Measurements from ENCODE around the gene TBL3.

Gene TBL3

GRCh38 chr16:1965396-1966001 lies 6.4 kb upstream of the TBL3 start:
- no peak for DNase-seq

- DNase-seq = no peak
Measured at GRCh38 chr16:1966460-1966859, 5.4 kb upstream of the TBL3 start, which contains the start of gene RNF151. RNF151 (plus strand) TSS chr16:1966856; CDS start chr16:1966882, 26 bp downstream.

GRCh38 chr16:1968146-1968953 lies 3.5 kb upstream of the TBL3 start:
- no peak for DNase-seq

GRCh38 chr16:1972490-1972877 lies 631 bp downstream of the TBL3 start:
- DNase-seq = no peak

- no peak for DNase-seq
Measured at GRCh38 chr16:1973461-1974156, 1.8 kb downstream of the TBL3 start.

GRCh38 chr16:1974157-1975070 lies 2.6 kb downstream of the TBL3 start:
- DNase-seq = no peak

GRCh38 chr16:1975432-1976215 lies 3.8 kb downstream of the TBL3 start:
- DNase-seq = no peak

- DNase-seq = no peak
Measured at GRCh38 chr16:1976216-1976520, 4.3 kb downstream of the TBL3 start.

GRCh38 chr16:1976951-1977874 lies 5.4 kb downstream of the TBL3 start:
- no peak for DNase-seq

- no peak for DNase-seq
Measured at GRCh38 chr16:1977875-1978268, 6.0 kb downstream of the TBL3 start.

GRCh38 chr16:1978476-1979120 lies 6.7 kb downstream of the TBL3 start:
- DNase-seq = no peak

- peak; percentile 47 for DNase-seq
Measured at GRCh38 chr16:1979271-1980029, 7.6 kb downstream of the TBL3 start.

- no peak for DNase-seq
Measured at GRCh38 chr16:1980030-1980769, 8.3 kb downstream of the TBL3 start.

GRCh38 chr16:1980770-1981087 lies 8.9 kb downstream of the TBL3 start:
- DNase-seq = no peak

GRCh38 chr16:1981398-1981836 lies 9.6 kb downstream of the TBL3 start, which contains the start of gene NOXO1:
NOXO1 (minus strand) TSS chr16:1981469; CDS start chr16:1981179, 290 bp downstream.
- DNase-seq = no peak

- no peak for DNase-seq
Measured at GRCh38 chr16:1982013-1982433, 10.2 kb downstream of the TBL3 start.

GRCh38 chr16:1982991-1983543 lies 11.2 kb downstream of the TBL3 start:
- DNase-seq = no peak

GRCh38 chr16:1983544-1984346 lies 11.9 kb downstream of the TBL3 start, which contains the start of gene GFER:
GFER (plus strand) TSS chr16:1984193; CDS start chr16:1984219, 26 bp downstream.
- peak; percentile 70 for DNase-seq
